Kidney epithelial cell (primary cell): ENCODE data around the gene ATXN10. TPM values are rescaled to one million over a fixed set of nuclear protein-coding genes. Genes with fewer than 3 reads are reported as not detected.

Experiments used
- DNase-seq: peaks from one replicate; pipeline ENCODE4 v3.0.0-alpha.2; 2010; ENCODE audit warnings: low read depth
- H3K27me3 ChIP-seq: 2 replicates; pipeline ENCODE4 v1.6.0; 2011; ENCODE audit warnings: low read length; ENCODE audit not compliant: control insufficient read depth, insufficient read depth
- H3K36me3 ChIP-seq: 2 replicates; pipeline ENCODE4 v1.5.1; 2011; ENCODE audit warnings: low read length; ENCODE audit not compliant: control insufficient read depth, insufficient read depth
- H3K4me3 ChIP-seq: 2 replicates; pipeline ENCODE4 v1.5.1; 2011; ENCODE audit warnings: low read depth, mild to moderate bottlenecking, control low read depth, low read length
- CTCF ChIP-seq: IDR thresholded peaks from 2 replicates; pipeline ENCODE4 v1.5.1; 2011; ENCODE audit warnings: mild to moderate bottlenecking, moderate library complexity, low read length, control low read depth, inconsistent platforms; ENCODE audit not compliant: insufficient read depth, poor library complexity, severe bottlenecking
- total RNA-seq: library from RNA; depleted of rRNA; stranded (reverse); fragments of >200 nt; gene quantifications from 2 replicates; pipeline ENCODE4 v1.2.3, GENCODE V29; 2015

ATXN10 gene
- total RNA-seq, 1 donor from 2014 or later: 127 TPM

GRCh38 chr22:45742866-45743450, 71.3 kb downstream of the ATXN10 start:
- no peak for TF ChIP-seq CTCF
- DNase-seq: no peak
- Histone ChIP-seq H3K4me3 (no peak overlapping the region), H3K36me3 (peaks cover 1% of the 10 kb centered on the region), H3K27me3 (no peaks in the 10 kb centered on the region)

- no peak for TF ChIP-seq CTCF
- DNase-seq: no peak
- H3K4me3 ChIP-seq: no peak overlapping the region
- peaks cover 1% of the 10 kb centered on the region for H3K36me3 ChIP-seq
- no peaks in the 10 kb centered on the region for H3K27me3 ChIP-seq
Measured at GRCh38 chr22:45743687-45744086, 72.1 kb downstream of the ATXN10 start.

- Histone ChIP-seq H3K36me3 (peaks cover 1% of the 10 kb centered on the region), H3K27me3 (no peaks in the 10 kb centered on the region), H3K4me3 (no peak overlapping the region)
- DNase-seq: no peak
- no peak for TF ChIP-seq CTCF
Measured at GRCh38 chr22:45744442-45744841, 72.8 kb downstream of the ATXN10 start.

DNA sequence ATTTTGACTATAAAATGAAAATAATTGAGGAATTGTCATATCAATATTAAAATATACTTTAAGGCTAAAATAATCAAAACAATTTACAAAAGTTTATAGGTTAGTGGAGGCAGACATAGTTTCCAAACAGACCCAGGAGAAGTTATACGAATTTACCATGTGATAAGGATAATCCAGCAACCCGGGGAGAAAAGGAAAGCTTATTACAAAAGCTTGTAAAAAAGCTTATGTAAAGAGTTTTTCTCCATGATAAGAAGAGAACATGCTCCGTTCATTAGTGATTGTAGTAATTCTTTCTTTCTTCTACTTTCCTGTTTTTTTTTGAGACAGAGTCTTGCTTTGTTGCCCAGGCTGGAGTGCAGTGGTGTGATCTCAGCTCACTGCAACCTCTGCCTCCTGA, 79.0 kb downstream of the ATXN10 start:
- no peak overlapping the region for H3K4me3 ChIP-seq
- TF ChIP-seq CTCF: no peak
- no peaks in the 10 kb centered on the region for H3K36me3 ChIP-seq

GRCh38 chr22:45752036-45752435, 80.4 kb downstream of the ATXN10 start:
- TF ChIP-seq CTCF: no peak
- no peaks in the 10 kb centered on the region for H3K36me3 ChIP-seq

More for the DNA sequence above, 79.0 kb downstream of the ATXN10 start:
- H3K27me3 ChIP-seq: no peaks in the 10 kb centered on the region
- no peak for DNase-seq

DNA sequence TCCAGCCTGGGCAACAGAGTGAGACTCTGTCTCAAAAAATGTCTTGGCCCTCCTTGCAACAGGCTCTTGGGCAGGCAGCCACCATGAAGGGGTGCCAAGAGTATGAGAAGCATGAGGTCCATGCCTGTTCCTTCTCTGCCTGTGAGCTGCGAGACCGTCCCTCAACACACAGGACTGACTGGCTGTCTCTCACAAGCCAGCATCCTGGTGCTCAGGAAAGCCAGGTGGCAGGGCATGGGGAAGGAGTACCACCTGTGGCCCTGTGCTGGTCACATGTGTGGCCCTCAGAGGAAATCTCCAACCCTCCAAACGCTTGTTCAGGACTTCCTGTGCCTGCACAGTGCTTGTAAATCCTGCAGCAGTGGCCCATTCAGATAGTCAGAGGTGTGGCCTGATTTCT, 83.2 kb downstream of the ATXN10 start:
- Histone ChIP-seq H3K4me3 (no peak overlapping the region), H3K27me3 (no peaks in the 10 kb centered on the region), H3K36me3 (no peaks in the 10 kb centered on the region)
- no peak for DNase-seq
- TF ChIP-seq CTCF: no peak

More at GRCh38 chr22:45752036-45752435, 80.4 kb downstream of the ATXN10 start:
- no peak for DNase-seq
- no peaks in the 10 kb centered on the region for H3K27me3 ChIP-seq
- H3K4me3 ChIP-seq: no peak overlapping the region
